ENCODE measurements around the gene C5AR1.

The C5AR1 gene

DNA sequence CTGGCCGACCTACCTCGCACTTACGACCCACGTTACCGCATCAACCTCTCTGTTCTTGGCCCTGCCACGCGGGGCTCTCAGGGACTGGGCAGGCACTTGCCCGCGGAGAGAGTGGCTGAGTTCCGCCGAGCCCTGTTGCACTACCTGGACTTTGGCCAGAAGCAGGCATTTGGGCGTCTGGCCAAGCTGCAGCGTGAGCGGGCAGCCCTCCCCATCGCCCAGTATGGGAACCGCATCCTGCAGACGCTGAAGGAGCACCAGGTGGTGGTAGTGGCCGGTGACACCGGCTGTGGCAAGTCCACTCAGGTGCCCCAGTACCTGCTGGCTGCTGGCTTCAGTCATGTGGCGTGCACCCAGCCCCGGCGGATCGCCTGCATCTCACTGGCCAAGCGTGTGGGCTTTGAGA lies 43.6 kb downstream of the C5AR1 start:
- H3K4me3 ChIP-seq (ENCODE audit: severe bottlenecking) = no peak overlapping the region
- no peak overlapping the region for H3K27ac ChIP-seq (ENCODE audit: poor library complexity, severe bottlenecking)
- H3K9me3 ChIP-seq (ENCODE audit: severe bottlenecking) = no peaks in the 10 kb centered on the region
- H3K4me1 ChIP-seq (ENCODE audit: insufficient read depth, poor library complexity, severe bottlenecking) = no peaks in the 10 kb centered on the region
- DNase-seq (ENCODE audit: low spot score) = no peak
- ATAC-seq (ENCODE audit: low read depth) = no peak
- no peaks in the 10 kb centered on the region for H3K27me3 ChIP-seq (ENCODE audit: insufficient read depth, poor library complexity, severe bottlenecking)
- TF ChIP-seq, protein P1, sequence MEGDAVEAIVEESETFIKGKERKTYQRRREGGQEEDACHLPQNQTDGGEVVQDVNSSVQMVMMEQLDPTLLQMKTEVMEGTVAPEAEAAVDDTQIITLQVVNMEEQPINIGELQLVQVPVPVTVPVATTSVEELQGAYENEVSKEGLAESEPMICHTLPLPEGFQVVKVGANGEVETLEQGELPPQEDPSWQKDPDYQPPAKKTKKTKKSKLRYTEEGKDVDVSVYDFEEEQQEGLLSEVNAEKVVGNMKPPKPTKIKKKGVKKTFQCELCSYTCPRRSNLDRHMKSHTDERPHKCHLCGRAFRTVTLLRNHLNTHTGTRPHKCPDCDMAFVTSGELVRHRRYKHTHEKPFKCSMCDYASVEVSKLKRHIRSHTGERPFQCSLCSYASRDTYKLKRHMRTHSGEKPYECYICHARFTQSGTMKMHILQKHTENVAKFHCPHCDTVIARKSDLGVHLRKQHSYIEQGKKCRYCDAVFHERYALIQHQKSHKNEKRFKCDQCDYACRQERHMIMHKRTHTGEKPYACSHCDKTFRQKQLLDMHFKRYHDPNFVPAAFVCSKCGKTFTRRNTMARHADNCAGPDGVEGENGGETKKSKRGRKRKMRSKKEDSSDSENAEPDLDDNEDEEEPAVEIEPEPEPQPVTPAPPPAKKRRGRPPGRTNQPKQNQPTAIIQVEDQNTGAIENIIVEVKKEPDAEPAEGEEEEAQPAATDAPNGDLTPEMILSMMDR (IDR thresholded peaks at IDR 0.05; ENCODE audit: poor library complexity, severe bottlenecking) = no peak
- peaks cover 58% of the 10 kb centered on the region for H3K36me3 ChIP-seq (ENCODE audit: low read depth)

DNA sequence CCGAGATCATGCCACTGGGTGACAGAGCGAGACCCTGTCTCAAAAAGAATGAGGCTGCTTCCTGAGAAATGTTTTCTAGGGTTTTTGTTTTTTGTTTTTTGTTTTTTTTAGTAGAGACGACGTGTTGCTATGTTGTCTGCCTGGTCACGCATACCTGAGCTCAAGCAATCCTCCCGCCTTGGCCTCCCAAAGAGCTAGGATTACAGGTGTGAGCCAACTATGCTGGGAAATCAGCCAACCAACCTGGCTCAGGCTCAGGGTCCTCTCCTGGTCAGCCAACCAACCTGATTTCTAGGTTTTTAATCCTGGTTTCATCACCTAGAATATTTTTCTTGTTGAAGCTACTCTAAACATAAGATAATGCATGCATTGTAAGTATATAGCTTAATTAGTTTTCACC lies 47.2 kb downstream of the C5AR1 start:
- ATAC-seq (ENCODE audit: low read depth) (no peak), DNase-seq (ENCODE audit: low spot score) (no peak)
- Histone ChIP-seq H3K27me3 (ENCODE audit: insufficient read depth, poor library complexity, severe bottlenecking) (no peaks in the 10 kb centered on the region), H3K9me3 (ENCODE audit: severe bottlenecking) (no peaks in the 10 kb centered on the region), H3K36me3 (ENCODE audit: low read depth) (peaks cover 92% of the 10 kb centered on the region), H3K4me1 (ENCODE audit: insufficient read depth, poor library complexity, severe bottlenecking) (no peaks in the 10 kb centered on the region), H3K4me3 (ENCODE audit: severe bottlenecking) (no peak overlapping the region), H3K27ac (ENCODE audit: poor library complexity, severe bottlenecking) (no peak overlapping the region)
- TF ChIP-seq, protein P1 (IDR thresholded peaks at IDR 0.05; ENCODE audit: poor library complexity, severe bottlenecking) = no peak

DNA sequence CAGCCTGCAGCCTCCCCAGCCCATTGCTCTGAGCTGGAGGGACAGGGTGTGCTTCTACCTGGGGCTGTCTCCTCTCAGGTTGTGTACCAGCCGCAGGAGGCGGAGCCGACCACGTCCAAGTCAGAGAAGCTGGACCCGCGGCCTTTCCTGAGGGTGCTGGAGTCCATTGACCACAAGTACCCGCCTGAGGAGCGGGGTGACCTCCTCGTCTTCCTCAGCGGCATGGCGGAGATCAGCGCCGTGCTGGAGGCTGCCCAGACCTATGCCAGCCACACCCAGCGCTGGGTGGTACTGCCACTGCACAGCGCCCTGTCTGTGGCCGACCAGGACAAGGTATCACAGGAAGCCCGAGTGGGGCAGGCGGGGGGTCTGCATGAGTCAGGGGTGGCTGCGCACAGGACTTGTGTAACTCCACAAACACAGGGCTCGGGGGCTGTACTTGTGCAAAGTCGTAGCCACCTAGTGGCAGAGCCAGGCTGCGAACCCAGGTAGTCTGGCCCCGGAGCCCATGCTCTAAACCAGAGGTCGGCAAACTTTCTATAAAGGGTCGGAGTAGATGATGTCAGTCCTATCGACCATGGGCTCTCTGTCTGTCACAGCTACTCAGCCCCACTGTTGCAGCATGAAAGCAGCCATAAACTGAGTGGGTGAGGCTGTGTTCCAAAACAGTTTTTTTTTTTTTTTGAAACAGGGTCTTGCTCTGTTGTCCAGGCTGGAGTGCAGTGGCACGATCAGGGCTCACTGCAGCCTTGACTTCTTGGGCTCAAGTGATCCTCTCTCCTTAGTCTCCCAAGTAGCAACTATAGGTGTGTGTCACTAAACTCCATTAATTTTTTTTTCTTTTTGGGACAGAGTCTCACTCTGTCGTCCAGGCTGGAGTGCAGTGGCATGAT lies 48.4 kb downstream of the C5AR1 start:
- Histone ChIP-seq H3K36me3 (ENCODE audit: low read depth) (peaks cover 96% of the 10 kb centered on the region), H3K9me3 (ENCODE audit: severe bottlenecking) (no peaks in the 10 kb centered on the region), H3K27me3 (ENCODE audit: insufficient read depth, poor library complexity, severe bottlenecking) (no peaks in the 10 kb centered on the region), H3K27ac (ENCODE audit: poor library complexity, severe bottlenecking) (no peak overlapping the region), H3K4me3 (ENCODE audit: severe bottlenecking) (no peak overlapping the region), H3K4me1 (ENCODE audit: insufficient read depth, poor library complexity, severe bottlenecking) (no peaks in the 10 kb centered on the region)
- TF ChIP-seq, protein P1 (IDR thresholded peaks at IDR 0.05; ENCODE audit: poor library complexity, severe bottlenecking) = peak; percentile 18
- no peak for DNase-seq (ENCODE audit: low spot score)
- no peak for ATAC-seq (ENCODE audit: low read depth)

DNA sequence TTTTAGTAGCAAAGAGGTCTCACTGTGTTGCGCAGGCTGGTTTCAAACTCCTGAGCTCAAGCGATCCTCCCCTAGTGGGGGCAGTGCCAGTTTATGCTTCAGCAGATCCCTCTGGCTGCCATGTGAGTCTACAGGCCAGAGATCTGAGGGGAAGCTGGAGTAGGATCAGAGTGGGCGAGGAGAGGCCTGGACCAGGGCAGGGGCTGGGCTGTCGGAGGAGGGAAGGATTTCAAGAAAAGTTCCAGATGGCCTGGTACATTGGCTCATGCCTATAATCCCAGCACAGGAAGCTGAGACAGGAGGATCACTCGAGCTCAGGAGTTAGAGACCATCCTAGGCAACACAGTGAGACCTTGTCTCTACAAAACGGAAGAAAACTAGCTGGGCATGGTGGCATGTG lies 49.3 kb downstream of the C5AR1 start:
- no peak overlapping the region for H3K27ac ChIP-seq (ENCODE audit: poor library complexity, severe bottlenecking)
- no peaks in the 10 kb centered on the region for H3K9me3 ChIP-seq (ENCODE audit: severe bottlenecking)
- no peaks in the 10 kb centered on the region for H3K4me1 ChIP-seq (ENCODE audit: insufficient read depth, poor library complexity, severe bottlenecking)
- DNase-seq (ENCODE audit: low spot score) (no peak), ATAC-seq (ENCODE audit: low read depth) (no peak)
- H3K4me3 ChIP-seq (ENCODE audit: severe bottlenecking) = no peak overlapping the region
- no peaks in the 10 kb centered on the region for H3K27me3 ChIP-seq (ENCODE audit: insufficient read depth, poor library complexity, severe bottlenecking)
- TF ChIP-seq, protein P1 (IDR thresholded peaks at IDR 0.05; ENCODE audit: poor library complexity, severe bottlenecking) = no peak
- H3K36me3 ChIP-seq (ENCODE audit: low read depth) = peaks cover 96% of the 10 kb centered on the region

DNA sequence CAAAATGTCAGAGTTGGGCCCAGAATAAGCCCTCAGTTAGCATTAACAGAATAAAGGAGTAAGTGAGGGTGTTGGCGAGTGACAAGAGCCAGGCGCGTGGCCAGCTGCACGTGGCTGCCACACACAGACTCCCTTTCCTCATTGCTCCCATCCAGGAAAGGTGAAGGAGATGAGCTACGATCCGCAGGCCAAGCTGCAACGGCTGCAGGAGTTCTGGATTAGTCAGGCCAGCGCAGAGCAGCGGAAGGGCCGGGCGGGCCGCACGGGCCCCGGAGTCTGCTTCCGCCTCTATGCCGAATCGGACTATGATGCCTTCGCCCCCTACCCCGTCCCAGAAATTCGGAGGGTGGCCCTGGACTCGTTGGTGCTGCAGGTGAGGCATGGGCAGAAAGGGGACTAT lies 52.7 kb downstream of the C5AR1 start:
- ATAC-seq (ENCODE audit: low read depth) (no peak), DNase-seq (ENCODE audit: low spot score) (no peak)
- H3K4me1 ChIP-seq (ENCODE audit: insufficient read depth, poor library complexity, severe bottlenecking) = no peaks in the 10 kb centered on the region
- peaks cover 89% of the 10 kb centered on the region for H3K36me3 ChIP-seq (ENCODE audit: low read depth)
- no peak overlapping the region for H3K27ac ChIP-seq (ENCODE audit: poor library complexity, severe bottlenecking)
- no peaks in the 10 kb centered on the region for H3K27me3 ChIP-seq (ENCODE audit: insufficient read depth, poor library complexity, severe bottlenecking)
- no peak overlapping the region for H3K4me3 ChIP-seq (ENCODE audit: severe bottlenecking)
- no peaks in the 10 kb centered on the region for H3K9me3 ChIP-seq (ENCODE audit: severe bottlenecking)
- TF ChIP-seq, protein P1 (IDR thresholded peaks at IDR 0.05; ENCODE audit: poor library complexity, severe bottlenecking) = no peak
